PC-9 (cell line): ENCODE data around the gene CD6. TPM values are rescaled to one million over a fixed set of nuclear protein-coding genes. Genes with fewer than 3 reads are reported as not detected.

Experiments
- BruUV-seq: library from RNA; stranded (reverse); fragments of 400-500 nt; replicated peaks from 2 replicates; lab custom pipeline; 2021; lab: Mats Ljungman, UMichigan
- CTCF ChIA-PET: fragments of 300-600 bp; sonication (Branson Sonifier 250); formaldehyde crosslinking; loops from one replicate; lab custom pipeline; 2022; ENCODE audit warnings: antibody characterized with exemption; lab: Charles Lee
- POLR2A ChIA-PET: fragments of 300-600 bp; sonication (Branson Sonifier 250); formaldehyde crosslinking; loops from one replicate; lab custom pipeline; 2022; ENCODE audit warnings: antibody characterized with exemption; ENCODE audit not compliant: unreplicated experiment; lab: Charles Lee
- DNase-seq, 2 experiments: peaks; one replicate each; pipeline versions ENCODE4 v3.0.0 to v3.0.0-alpha.2; 2015 to 2022; ENCODE audit warnings: mixed read lengths in 1 of 2
- H2AFZ ChIP-seq: fragments of 200-600 bp; sonication (generic); 2 replicates; pipeline ENCODE4 v1.8.1; 2017; ENCODE audit warnings: antibody characterized with exemption
- H3F3A ChIP-seq: fragments of 200-600 bp; sonication (generic); 2 replicates; pipeline ENCODE4 v1.8.1; 2017; ENCODE audit warnings: antibody characterized with exemption, mild to moderate bottlenecking, low read depth; ENCODE audit not compliant: insufficient read depth
- H3K27ac ChIP-seq: fragments of 200-600 bp; sonication (generic); 2 replicates; pipeline ENCODE4 v1.6.1; 2016; ENCODE audit warnings: mixed run types
- H3K27me3 ChIP-seq: fragments of 200-600 bp; sonication (generic); 2 replicates; pipeline ENCODE4 v1.6.1; 2016; ENCODE audit warnings: low read depth, mixed run types; ENCODE audit not compliant: insufficient read depth
- H3K36me3 ChIP-seq: fragments of 200-600 bp; sonication (generic); 2 replicates; pipeline ENCODE4 v1.6.1; 2016; ENCODE audit warnings: low read depth, mixed run types
- H3K4me1 ChIP-seq: fragments of 200-600 bp; sonication (generic); replicated peaks from 2 replicates; pipeline ENCODE4 v1.6.1; 2016; ENCODE audit warnings: mixed run types; ENCODE audit not compliant: insufficient read depth
- H3K4me2 ChIP-seq: fragments of 200-600 bp; sonication (generic); 2 replicates; pipeline ENCODE4 v1.6.1; 2017; ENCODE audit warnings: mixed run types
- H3K4me3 ChIP-seq: fragments of 200-600 bp; sonication (generic); 2 replicates; pipeline ENCODE4 v1.6.1; 2016; ENCODE audit warnings: mixed run types
- H3K79me2 ChIP-seq: fragments of 200-600 bp; sonication (generic); 2 replicates; pipeline ENCODE4 v1.6.1; 2017; ENCODE audit warnings: low read depth, mixed run types
- H3K9me2 ChIP-seq: fragments of 200-600 bp; sonication (generic); 2 replicates; pipeline ENCODE4 v1.8.1; 2017; ENCODE audit warnings: mild to moderate bottlenecking; ENCODE audit not compliant: insufficient read depth
- H3K9me3 ChIP-seq: fragments of 200-600 bp; sonication (generic); 2 replicates; pipeline ENCODE4 v1.8.1; 2016; ENCODE audit warnings: low read depth; ENCODE audit not compliant: insufficient read depth
- H4K20me1 ChIP-seq: fragments of 200-600 bp; sonication (generic); 2 replicates; pipeline ENCODE4 v1.8.1; 2017; ENCODE audit not compliant: insufficient read depth
- EZH2 ChIP-seq: fragments of 200-600 bp; sonication (generic); IDR thresholded peaks from 2 replicates; pipeline ENCODE4 v1.8.0; 2017; ENCODE audit warnings: antibody characterized with exemption, low read depth
- intact Hi-C: fragments of 100-400 bp; cut with micrococcal nuclease; formaldehyde crosslinking; loops from one replicate; pipeline ENCODE4 v1.10.0; 2022; ENCODE audit not compliant: unreplicated experiment
- total RNA-seq: library from RNA; stranded (reverse); gene quantifications from 2 replicates; pipeline ENCODE4 v1.2.3, GENCODE V29; 2021
- TF ChIP-seq, protein P1 (sequence below): fragments of 200-600 bp; sonication (generic); conservative IDR thresholded peaks from 2 replicates; pipeline ENCODE4 v1.6.1; 2017; ENCODE audit warnings: mixed run types, antibody characterized with exemption, mild to moderate bottlenecking, moderate library complexity

CD6 gene
- total RNA-seq, 1 experiment from 2014 or later, result 0.74 TPM

GRCh38 chr11:60942219-60942618, 29.3 kb upstream of the CD6 start:
- no peaks in the 10 kb centered on the region for H3K36me3 ChIP-seq
- DNase-seq, result peak in 1 of 2 experiments; percentile 53
- H2AFZ ChIP-seq, result no peak overlapping the region
- no peaks in the 10 kb centered on the region for H3K27me3 ChIP-seq
- TF ChIP-seq, protein P1, sequence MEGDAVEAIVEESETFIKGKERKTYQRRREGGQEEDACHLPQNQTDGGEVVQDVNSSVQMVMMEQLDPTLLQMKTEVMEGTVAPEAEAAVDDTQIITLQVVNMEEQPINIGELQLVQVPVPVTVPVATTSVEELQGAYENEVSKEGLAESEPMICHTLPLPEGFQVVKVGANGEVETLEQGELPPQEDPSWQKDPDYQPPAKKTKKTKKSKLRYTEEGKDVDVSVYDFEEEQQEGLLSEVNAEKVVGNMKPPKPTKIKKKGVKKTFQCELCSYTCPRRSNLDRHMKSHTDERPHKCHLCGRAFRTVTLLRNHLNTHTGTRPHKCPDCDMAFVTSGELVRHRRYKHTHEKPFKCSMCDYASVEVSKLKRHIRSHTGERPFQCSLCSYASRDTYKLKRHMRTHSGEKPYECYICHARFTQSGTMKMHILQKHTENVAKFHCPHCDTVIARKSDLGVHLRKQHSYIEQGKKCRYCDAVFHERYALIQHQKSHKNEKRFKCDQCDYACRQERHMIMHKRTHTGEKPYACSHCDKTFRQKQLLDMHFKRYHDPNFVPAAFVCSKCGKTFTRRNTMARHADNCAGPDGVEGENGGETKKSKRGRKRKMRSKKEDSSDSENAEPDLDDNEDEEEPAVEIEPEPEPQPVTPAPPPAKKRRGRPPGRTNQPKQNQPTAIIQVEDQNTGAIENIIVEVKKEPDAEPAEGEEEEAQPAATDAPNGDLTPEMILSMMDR, result no peak
- TF ChIP-seq EZH2, result no peak
- ChIA-PET CTCF (no interaction called here), POLR2A (no interaction called here)
- no peaks in the 10 kb centered on the region for H3K9me3 ChIP-seq
- intact Hi-C loops, result loop anchor here (2.0 kb wide), 1 partner anchor 17 kb away; the partner anchor contains the start of gene TMEM132A
- no peaks in the 10 kb centered on the region for H3K9me2 ChIP-seq
- H3K79me2 ChIP-seq, result no peaks in the 10 kb centered on the region
- H3K4me2 ChIP-seq, result peak overlapping the region; percentile 76
- peaks cover 26% of the 10 kb centered on the region for H3K4me1 ChIP-seq
- no peak overlapping the region for H3K4me3 ChIP-seq
- no TSS peak for BruUV-seq
- H3F3A ChIP-seq, result peaks cover 26% of the 10 kb centered on the region
- H4K20me1 ChIP-seq, result no peaks in the 10 kb centered on the region
- peak overlapping the region; percentile 74 for H3K27ac ChIP-seq

GRCh38 chr11:60942970-60943565, 28.4 kb upstream of the CD6 start:
- no peaks in the 10 kb centered on the region for H3K9me2 ChIP-seq
- H3K79me2 ChIP-seq, result no peaks in the 10 kb centered on the region
- no peaks in the 10 kb centered on the region for H3K9me3 ChIP-seq
- no peaks in the 10 kb centered on the region for H4K20me1 ChIP-seq
- H2AFZ ChIP-seq, result peak overlapping the region; percentile 71
- H3K27me3 ChIP-seq, result no peaks in the 10 kb centered on the region
- peak overlapping the region; percentile 76 for H3K4me2 ChIP-seq
- TF ChIP-seq, protein P1, result no peak
- TF ChIP-seq EZH2, result no peak
- H3K4me3 ChIP-seq, result peak overlapping the region; percentile 11; the same call in 1 of the 2 replicates
- H3F3A ChIP-seq, result peaks cover 26% of the 10 kb centered on the region
- peak overlapping the region; percentile 74 for H3K27ac ChIP-seq
- intact Hi-C loops, result loop anchor here (2.0 kb wide), 1 partner anchor 18 kb away; the partner anchor contains the start of gene TMEM132A
- no TSS peak for BruUV-seq
- POLR2A ChIA-PET, result interaction anchor here (0.6 to 0.7 kb wide), 6 partner anchors 17 to 1722 kb away, joined by 3 to 11 read pairs (median 6); partner anchors contain the start of gene TMEM109
- no peaks in the 10 kb centered on the region for H3K36me3 ChIP-seq
- peaks cover 26% of the 10 kb centered on the region for H3K4me1 ChIP-seq
- CTCF ChIA-PET, result interaction anchor here (0.6 to 0.7 kb wide), 2 partner anchors 28 to 391 kb away, joined by 3 read pairs; no protein-coding TSS in a partner anchor
- DNase-seq, result peak; percentile 86 to 99

- Histone ChIP-seq H3K79me2 (no peaks in the 10 kb centered on the region), H3K27me3 (no peaks in the 10 kb centered on the region), H3K36me3 (no peaks in the 10 kb centered on the region), H3K9me2 (no peaks in the 10 kb centered on the region), H3K4me1 (peaks cover 26% of the 10 kb centered on the region), H3K27ac (no peak overlapping the region), H3F3A (peaks cover 26% of the 10 kb centered on the region), H3K4me2 (no peak overlapping the region), H3K4me3 (no peak overlapping the region), H3K9me3 (no peaks in the 10 kb centered on the region), H4K20me1 (no peaks in the 10 kb centered on the region), H2AFZ (no peak overlapping the region)
- TF ChIP-seq, protein P1, result peak; percentile 32; the same call in 1 of the 2 replicates
- no peak for TF ChIP-seq EZH2
- ChIA-PET CTCF (no interaction called here), POLR2A (no interaction called here)
- DNase-seq, result no peak
- no TSS peak for BruUV-seq
- intact Hi-C loops, result no loop called here
Observed at GRCh38 chr11:60944490-60945294, 26.8 kb upstream of the CD6 start.
